Breast epithelium (tissue), 3 donors: Measurements from ENCODE around the gene MX1.

ENCODE experiments used
- POLR2A ChIP-seq: fragments of 450-650 bp; IDR thresholded peaks from one replicate; pipeline ENCODE4 v1.6.1; 2016; ENCODE audit warnings: antibody characterized with exemption, mild to moderate bottlenecking, moderate library complexity
- TF ChIP-seq, protein P1 (sequence below), 3 donors: fragments of 450-650 bp; IDR thresholded peaks; one replicate each; pipeline ENCODE4 v1.5.1; 2016 to 2017; ENCODE audit warnings: antibody characterized with exemption in 3 of 3, mild to moderate bottlenecking in 3 of 3, moderate library complexity in 3 of 3

DNA sequence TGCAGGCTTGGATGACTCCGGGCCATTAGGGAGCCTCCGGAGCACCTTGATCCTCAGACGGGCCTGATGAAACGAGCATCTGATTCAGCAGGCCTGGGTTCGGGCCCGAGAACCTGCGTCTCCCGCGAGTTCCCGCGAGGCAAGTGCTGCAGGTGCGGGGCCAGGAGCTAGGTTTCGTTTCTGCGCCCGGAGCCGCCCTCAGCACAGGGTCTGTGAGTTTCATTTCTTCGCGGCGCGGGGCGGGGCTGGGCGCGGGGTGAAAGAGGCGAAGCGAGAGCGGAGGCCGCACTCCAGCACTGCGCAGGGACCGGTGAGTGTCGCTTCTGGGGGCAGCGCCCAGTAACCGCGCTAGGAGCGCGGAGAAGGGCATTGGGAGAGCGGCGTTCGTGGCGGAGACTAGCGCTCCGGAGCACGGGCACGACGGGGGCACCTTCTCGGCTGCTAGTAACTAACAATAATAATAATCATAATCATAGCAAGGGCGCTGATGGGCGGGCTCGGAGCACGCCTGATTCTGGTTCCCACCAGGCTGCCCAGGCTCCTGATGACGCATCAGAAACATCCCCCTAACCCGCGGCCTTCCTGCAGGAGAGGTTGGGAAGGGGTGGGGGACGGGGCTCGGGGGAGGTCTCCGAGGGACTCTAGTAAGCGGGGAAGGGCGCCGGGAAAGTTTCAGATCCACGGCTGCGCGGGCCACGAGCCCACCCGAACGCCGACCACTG lies at the start of gene MX1:
- TF ChIP-seq, protein P1, sequence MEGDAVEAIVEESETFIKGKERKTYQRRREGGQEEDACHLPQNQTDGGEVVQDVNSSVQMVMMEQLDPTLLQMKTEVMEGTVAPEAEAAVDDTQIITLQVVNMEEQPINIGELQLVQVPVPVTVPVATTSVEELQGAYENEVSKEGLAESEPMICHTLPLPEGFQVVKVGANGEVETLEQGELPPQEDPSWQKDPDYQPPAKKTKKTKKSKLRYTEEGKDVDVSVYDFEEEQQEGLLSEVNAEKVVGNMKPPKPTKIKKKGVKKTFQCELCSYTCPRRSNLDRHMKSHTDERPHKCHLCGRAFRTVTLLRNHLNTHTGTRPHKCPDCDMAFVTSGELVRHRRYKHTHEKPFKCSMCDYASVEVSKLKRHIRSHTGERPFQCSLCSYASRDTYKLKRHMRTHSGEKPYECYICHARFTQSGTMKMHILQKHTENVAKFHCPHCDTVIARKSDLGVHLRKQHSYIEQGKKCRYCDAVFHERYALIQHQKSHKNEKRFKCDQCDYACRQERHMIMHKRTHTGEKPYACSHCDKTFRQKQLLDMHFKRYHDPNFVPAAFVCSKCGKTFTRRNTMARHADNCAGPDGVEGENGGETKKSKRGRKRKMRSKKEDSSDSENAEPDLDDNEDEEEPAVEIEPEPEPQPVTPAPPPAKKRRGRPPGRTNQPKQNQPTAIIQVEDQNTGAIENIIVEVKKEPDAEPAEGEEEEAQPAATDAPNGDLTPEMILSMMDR (IDR thresholded peaks at IDR 0.05): no peak
- peak; percentile 33 for TF ChIP-seq POLR2A
